ENCODE results near the gene ALG12. TPM values are rescaled to one million over a fixed set of nuclear protein-coding genes. Genes with fewer than 3 reads are reported as not detected.

ALG12 gene
- total and polyA plus RNA-seq, 2 donors (not counting 1 experiment from before 2014, with no cell fraction given), result 15.2 to 16.6 TPM

- Histone ChIP-seq H3K4me1 (ENCODE audit: control insufficient read depth in 2 of 2, insufficient read depth in 2 of 2, low read length in 2 of 2) (peaks cover 6 to 15% of the 10 kb centered on the region in 2 donors), H3K79me2 (ENCODE audit: control insufficient read depth, insufficient read depth, low read length) (peaks cover 15% of the 10 kb centered on the region), H4K20me1 (ENCODE audit: control insufficient read depth, insufficient read depth, low read length, poor library complexity, severe bottlenecking) (peaks cover 11% of the 10 kb centered on the region), H3K9ac (ENCODE audit: low read length) (no peak overlapping the region), H2AFZ (ENCODE audit: insufficient read depth, low read depth, low read length, poor library complexity, severe bottlenecking) (no peak overlapping the region), H3K27me3 (replicated peaks in 1 of 4; ENCODE audit: control extremely low read depth in 1 of 4, control insufficient read depth in 3 of 4, insufficient read depth in 4 of 4, low read length in 3 of 4) (no peaks in the 10 kb centered on the region), H3K4me2 (replicated peaks; ENCODE audit: low read depth, low read length, poor library complexity, severe bottlenecking) (no peak overlapping the region), H3K4me3 (ENCODE audit: control extremely low read depth in 1 of 5, extremely low read depth in 1 of 5, insufficient read depth in 1 of 5, low read depth in 2 of 5, low read length in 4 of 5) (no peak overlapping the region), H3K27ac (ENCODE audit: low read length in 2 of 2) (no peak overlapping the region), H3K36me3 (replicated peaks in 1 of 2; ENCODE audit: control extremely low read depth in 1 of 2, control insufficient read depth in 1 of 2, extremely low read depth in 1 of 2, insufficient read depth in 2 of 2, low read length in 1 of 2) (peaks cover 0 to 4% of the 10 kb centered on the region in 2 experiments), H3K9me3 (ENCODE audit: control extremely low read depth in 1 of 3, control insufficient read depth in 2 of 3, insufficient read depth in 1 of 3, low read length in 2 of 3) (no peaks in the 10 kb centered on the region)
- ChIA-PET CTCF (interaction anchor here (0.9 to 5.9 kb wide), 3 partner anchors 20 to 73 kb away, joined by 3 to 60 read pairs (median 17); no protein-coding TSS in a partner anchor), POLR2A (interaction anchor here (0.6 to 1.8 kb wide), 7 partner anchors 9 to 238 kb away, joined by 3 to 11 read pairs (median 5); no protein-coding TSS in a partner anchor)
- Mint-ChIP-seq H3K27me3 (no peaks in the 10 kb centered on the region), H3K27ac (no peak overlapping the region), H3K9me3 (ENCODE audit: insufficient read depth) (no peaks in the 10 kb centered on the region), H3K4me1 (peaks cover 14% of the 10 kb centered on the region), H3K4me3 (no peak overlapping the region)
- no peak for DNase-seq
- 92% methylated on average over 16 of the region's 20 CpGs for WGBS (ENCODE audit: insufficient coverage)
- no peak for ATAC-seq (ENCODE audit: low read depth)
- intact Hi-C loops (cut with micrococcal nuclease), result no loop called here
- TF ChIP-seq EZH2 (IDR thresholded peaks at IDR 0.05; ENCODE audit: borderline replicate concordance, insufficient read depth, low read depth, low read length, poor library complexity, severe bottlenecking), result no peak
- TF ChIP-seq CTCF (IDR thresholded peaks at IDR 0.05), result no peak
Measured at GRCh38 chr22:49956914-49957825, 38.9 kb upstream of the ALG12 start.

- no peaks in the 10 kb centered on the region for H3K9me3 Mint-ChIP-seq (ENCODE audit: insufficient read depth)
- no peaks in the 10 kb centered on the region for H3K36me3 ChIP-seq (replicated peaks in 1 of 2; ENCODE audit: control extremely low read depth in 1 of 2, control insufficient read depth in 1 of 2, extremely low read depth in 1 of 2, insufficient read depth in 2 of 2, low read length in 1 of 2)
- peaks cover 4% of the 10 kb centered on the region for H4K20me1 ChIP-seq (ENCODE audit: control insufficient read depth, insufficient read depth, low read length, poor library complexity, severe bottlenecking)
- H3K27ac ChIP-seq (ENCODE audit: low read length in 2 of 2), result no peak overlapping the region
- H3K4me2 ChIP-seq (replicated peaks; ENCODE audit: low read depth, low read length, poor library complexity, severe bottlenecking), result no peak overlapping the region
- DNase-seq (no peak), ATAC-seq (ENCODE audit: low read depth) (no peak)
- H3K27me3 ChIP-seq (replicated peaks in 1 of 4; ENCODE audit: control extremely low read depth in 1 of 4, control insufficient read depth in 3 of 4, insufficient read depth in 4 of 4, low read length in 3 of 4), result no peaks in the 10 kb centered on the region
- no peak for TF ChIP-seq EZH2 (IDR thresholded peaks at IDR 0.05; ENCODE audit: borderline replicate concordance, insufficient read depth, low read depth, low read length, poor library complexity, severe bottlenecking)
- no peak for TF ChIP-seq CTCF (IDR thresholded peaks at IDR 0.05)
- H3K4me1 ChIP-seq (ENCODE audit: control insufficient read depth in 2 of 2, insufficient read depth in 2 of 2, low read length in 2 of 2), result peaks cover 6 to 15% of the 10 kb centered on the region in 2 donors
- no peak overlapping the region for H3K9ac ChIP-seq (ENCODE audit: low read length)
- H3K9me3 ChIP-seq (ENCODE audit: control extremely low read depth in 1 of 3, control insufficient read depth in 2 of 3, insufficient read depth in 1 of 3, low read length in 2 of 3), result no peaks in the 10 kb centered on the region
- ChIA-PET POLR2A (interaction anchor here (0.6 to 1.8 kb wide), 5 partner anchors 12 to 23 kb away, joined by 3 to 11 read pairs (median 4); no protein-coding TSS in a partner anchor), CTCF (interaction anchor here (1.2 kb wide), 1 partner anchor 25 kb away, joined by 5 read pairs; no protein-coding TSS in a partner anchor)
- no peaks in the 10 kb centered on the region for H3K27me3 Mint-ChIP-seq
- peaks cover 14% of the 10 kb centered on the region for H3K4me1 Mint-ChIP-seq
- H3K79me2 ChIP-seq (ENCODE audit: control insufficient read depth, insufficient read depth, low read length), result peaks cover 9% of the 10 kb centered on the region
- H3K27ac Mint-ChIP-seq, result no peak overlapping the region
- H3K4me3 ChIP-seq (ENCODE audit: control extremely low read depth in 1 of 5, extremely low read depth in 1 of 5, insufficient read depth in 1 of 5, low read depth in 2 of 5, low read length in 4 of 5), result no peak overlapping the region
- 91% methylated on average over 15 of the region's 15 CpGs for WGBS (ENCODE audit: insufficient coverage)
- intact Hi-C loops (cut with micrococcal nuclease), result no loop called here
- H2AFZ ChIP-seq (ENCODE audit: insufficient read depth, low read depth, low read length, poor library complexity, severe bottlenecking), result no peak overlapping the region
- no peak overlapping the region for H3K4me3 Mint-ChIP-seq
Measured at GRCh38 chr22:49956418-49956770, 38.2 kb upstream of the ALG12 start.

All from B cell (primary cell).